K562 (cell line): ENCODE results near the gene MAP3K4. TPM values are rescaled to one million over a fixed set of nuclear protein-coding genes. Genes with fewer than 3 reads are reported as not detected.

Source experiments
- ATF4 ChIP-seq: fragments of 450-650 bp; formaldehyde crosslinking; IDR thresholded peaks from 2 replicates; pipeline ENCODE4 v1.4.0; 2022; ENCODE audit warnings: mild to moderate bottlenecking, moderate library complexity
- BCOR ChIP-seq: fragments of 450-650 bp; IDR thresholded peaks from 2 replicates; pipeline ENCODE4 v1.6.1; 2016
- BRCA1 ChIP-seq, 2 experiments: fragments of 450-650 bp in 1 of 2; sonication (generic) in 1 of 2; formaldehyde crosslinking in 1 of 2; IDR thresholded peaks; 2 replicates each; pipeline versions ENCODE4 v1.5.0 to v1.6.1; 2017 to 2020; ENCODE audit warnings: mild to moderate bottlenecking in 1 of 2, missing genetic modification reagents in 1 of 2
- ESRRA ChIP-seq: fragments of 450-650 bp; IDR thresholded peaks from 2 replicates; pipeline ENCODE4 v1.6.1; 2014; ENCODE audit warnings: low read depth, mild to moderate bottlenecking, moderate library complexity, borderline replicate concordance
- FOXJ2 ChIP-seq: fragments of 200-800 bp; sonication (Bioruptor generic); IDR thresholded peaks from 2 replicates; pipeline ENCODE4 v1.6.1; 2016; ENCODE audit warnings: missing genetic modification characterization, missing compliant biosample characterization
- HOXB6 ChIP-seq: fragments of 250-450 bp; sonication (Bioruptor Pico); IDR thresholded peaks from 2 replicates; pipeline ENCODE4 v1.5.1; 2022; ENCODE audit warnings: mild to moderate bottlenecking, borderline replicate concordance
- KAT2B ChIP-seq: IDR thresholded peaks from one replicate; pipeline ENCODE4 v1.6.1; 2012; ENCODE audit warnings: low read depth, mild to moderate bottlenecking, control low read depth, inconsistent platforms, low read length, moderate library complexity
- MAFF ChIP-seq: IDR thresholded peaks from 2 replicates; pipeline ENCODE4 v1.6.1; 2012; ENCODE audit warnings: low read length, improper control_type of control experiment
- NELFE ChIP-seq: IDR thresholded peaks from 2 replicates; pipeline ENCODE4 v1.6.1; 2011; ENCODE audit warnings: mild to moderate bottlenecking; ENCODE audit not compliant: insufficient read depth, insufficient read length
- NFIX ChIP-seq: fragments of 250-450 bp; sonication (Bioruptor Pico); IDR thresholded peaks from 2 replicates; pipeline ENCODE4 v1.4.0; 2020; ENCODE audit warnings: low read depth, mild to moderate bottlenecking, moderate library complexity
- NR4A1 ChIP-seq, 2 experiments: fragments of 250-450 bp in 1 of 2; fragments of 450-650 bp in 1 of 2; sonication (Bioruptor Pico) in 1 of 2; IDR thresholded peaks; 2 replicates each; pipeline versions ENCODE4 v1.4.0 to v1.6.1; 2016 to 2020; ENCODE audit warnings: mild to moderate bottlenecking in 2 of 2, missing compliant biosample characterization in 1 of 2, missing genetic modification characterization in 1 of 2, moderate library complexity in 1 of 2
- PHF8 ChIP-seq: fragments of 200-600 bp; sonication (generic); IDR thresholded peaks from 2 replicates; pipeline ENCODE4 v1.6.1; 2012; ENCODE audit warnings: mixed run types, mild to moderate bottlenecking, inconsistent platforms, low read length, moderate library complexity, borderline replicate concordance
- STAT5B ChIP-seq: fragments of 250-450 bp; sonication (Bioruptor Pico); IDR thresholded peaks from 2 replicates; pipeline ENCODE4 v1.8.0; 2021; ENCODE audit warnings: mild to moderate bottlenecking, inconsistent platforms
- TAL1 ChIP-seq: fragments of 450-650 bp; IDR thresholded peaks from 2 replicates; pipeline ENCODE4 v1.6.1; 2016; ENCODE audit warnings: mild to moderate bottlenecking
- ZBTB7A ChIP-seq: IDR thresholded peaks from 2 replicates; pipeline ENCODE4 v1.6.1; 2011; ENCODE audit warnings: low read depth, mild to moderate bottlenecking, low read length, moderate library complexity, borderline replicate concordance; ENCODE audit not compliant: control insufficient read depth
- ZNF174 ChIP-seq: fragments of 250-450 bp; sonication (Bioruptor Pico); IDR thresholded peaks from 2 replicates; pipeline ENCODE4 v1.4.0; 2020; ENCODE audit warnings: mild to moderate bottlenecking
- ZNF280B ChIP-seq: fragments of 250-450 bp; sonication (Bioruptor Pico); IDR thresholded peaks from 2 replicates; pipeline ENCODE4 v1.5.1; 2021; ENCODE audit warnings: mild to moderate bottlenecking
- ZNF316 ChIP-seq: fragments of 450-650 bp; IDR thresholded peaks from 2 replicates; pipeline ENCODE4 v1.6.1; 2016
- ZNF354B ChIP-seq: fragments of 250-450 bp; sonication (Bioruptor Pico); IDR thresholded peaks from 2 replicates; pipeline ENCODE4 v1.4.0; 2020
- ZNF75A ChIP-seq: fragments of 450-650 bp; formaldehyde crosslinking; IDR thresholded peaks from 2 replicates; pipeline ENCODE4 v1.4.0; 2020; ENCODE audit warnings: mild to moderate bottlenecking
- ZNF785 ChIP-seq: fragments of 250-450 bp; sonication (Bioruptor Pico); IDR thresholded peaks from 2 replicates; pipeline ENCODE4 v1.4.0; 2020; ENCODE audit warnings: mild to moderate bottlenecking
- polyA plus RNA-seq, 8 experiments: library from polyadenylated mRNA; depleted of rRNA in 4 of 8; stranded (reverse) in 5 of 8; unstranded in 3 of 8; fragments of >200 nt; fragmentation: Nextera tagmentation in 2 of 8; fragmentation: Illumina TruSeq in 1 of 8; extraction: Ambion mirVana in 2 of 8; extraction: Trizol in 1 of 8; gene quantifications; 2 replicates each; pipeline versions ENCODE4 v1.2.1 to v1.2.3, GENCODE V29; 2011 to 2014; ENCODE audit warnings: inconsistent platforms in 1 of 8, missing spikeins in 1 of 8
- total RNA-seq, 7 experiments: library from RNA; depleted of rRNA in 6 of 7; stranded (reverse); fragments of >200 nt in 6 of 7; fragmentation: Illumina TruSeq in 2 of 7; extraction: Trizol in 2 of 7; gene quantifications; 2 replicates each; pipeline versions ENCODE4 v1.2.1 to v1.2.3, GENCODE V29; 2011 to 2021; ENCODE audit warnings: low replicate concordance in 1 of 7
- TF ChIP-seq, protein P1 (sequence below): fragments of 250-450 bp; sonication (Bioruptor Pico); IDR thresholded peaks from 2 replicates; pipeline ENCODE4 v1.4.0; 2020; ENCODE audit warnings: mild to moderate bottlenecking
- TF ChIP-seq, protein P2 (sequence below): fragments of 450-650 bp; formaldehyde crosslinking; IDR thresholded peaks from 2 replicates; pipeline ENCODE4 v1.4.0; 2020; ENCODE audit warnings: mild to moderate bottlenecking, mixed read lengths

MAP3K4 gene
- total and polyA plus RNA-seq, 9 of the 15 experiments (the other 6 are each of a cell fraction or from before 2014, with no cell fraction given): 21.0 to 77.2 (median 48.9) TPM

DNA sequence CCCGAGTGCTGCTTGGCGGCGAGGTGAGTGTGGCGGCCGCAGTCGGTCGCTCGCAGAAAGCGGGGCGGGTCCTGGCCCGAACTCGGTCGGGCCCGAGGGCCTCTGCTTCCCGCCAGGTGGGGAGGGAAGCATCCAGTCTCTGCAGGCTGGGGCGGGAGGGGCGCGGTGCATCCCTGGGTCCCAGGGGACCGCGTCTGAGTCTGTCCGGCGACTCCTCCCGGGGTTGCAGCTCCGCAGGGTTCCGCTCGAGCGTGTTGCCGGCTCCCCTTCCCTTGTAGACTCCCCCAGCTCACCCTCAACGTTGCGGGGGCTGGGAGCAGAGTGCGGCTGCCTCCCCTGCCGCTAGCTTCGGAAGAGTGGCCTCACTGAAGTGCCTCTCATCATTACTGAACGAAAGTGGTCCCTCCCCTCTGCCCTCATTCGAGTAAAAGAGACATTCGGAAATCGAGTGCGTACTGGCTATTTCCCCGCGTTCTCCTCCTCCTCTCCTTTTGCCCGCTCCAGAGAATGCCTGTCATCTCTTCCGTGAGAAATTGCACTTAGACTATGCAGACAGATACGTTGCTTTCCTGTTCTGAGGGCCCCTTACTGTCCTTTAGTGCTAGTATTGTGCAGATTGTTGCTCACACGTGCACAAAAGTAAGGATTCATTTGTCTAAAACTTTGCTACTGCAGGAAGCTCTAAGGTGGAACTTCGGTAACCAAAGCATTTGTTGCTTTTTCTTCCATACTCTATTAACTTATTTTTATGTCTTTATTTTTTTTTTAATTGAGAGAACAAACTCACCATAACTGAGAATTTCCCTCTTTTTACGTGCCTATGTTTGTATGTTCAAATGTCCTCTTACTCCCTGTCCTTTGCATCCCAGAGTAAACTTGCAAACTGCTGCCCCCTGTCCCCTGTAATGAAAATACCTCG is 751 bp downstream of the MAP3K4 start (continued):
- TF ChIP-seq NELFE (no peak), ZBTB7A (peak; percentile 51; the same call in 1 of the 2 replicates), PHF8 (peak; percentile 56; the same call in 1 of the 2 replicates), ZNF280B (CRISPR knock-in tag) (no peak), STAT5B (CRISPR knock-in tag) (no peak), ZNF174 (CRISPR knock-in tag) (0 out of 2 replicates have a peak, but pooled peaks have one; percentile 60), HOXB6 (CRISPR knock-in tag) (no peak), ZNF354B (CRISPR knock-in tag) (no peak), NFIX (CRISPR knock-in tag) (no peak), KAT2B (no peak), BCOR (peak; percentile 62), ZNF75A (CRISPR knock-in tag) (no peak), ZNF785 (CRISPR knock-in tag) (no peak), ATF4 (CRISPR knock-in tag) (no peak), FOXJ2 (tag) (no peak; the same call in 1 of the 2 replicates), TAL1 (no peak), MAFF (no peak), BRCA1 (IDR thresholded peaks at IDR 0.05) (no peak), BRCA1 (CRISPR knock-in tag; IDR thresholded peaks at IDR 0.05) (no peak), NR4A1 (CRISPR knock-in tag; IDR thresholded peaks at IDR 0.05) (no peak), NR4A1 (tag; IDR thresholded peaks at IDR 0.05) (no peak), ESRRA (no peak), ZNF316 (peak; percentile 17; the same call in 1 of the 2 replicates)
- TF ChIP-seq, protein P1, sequence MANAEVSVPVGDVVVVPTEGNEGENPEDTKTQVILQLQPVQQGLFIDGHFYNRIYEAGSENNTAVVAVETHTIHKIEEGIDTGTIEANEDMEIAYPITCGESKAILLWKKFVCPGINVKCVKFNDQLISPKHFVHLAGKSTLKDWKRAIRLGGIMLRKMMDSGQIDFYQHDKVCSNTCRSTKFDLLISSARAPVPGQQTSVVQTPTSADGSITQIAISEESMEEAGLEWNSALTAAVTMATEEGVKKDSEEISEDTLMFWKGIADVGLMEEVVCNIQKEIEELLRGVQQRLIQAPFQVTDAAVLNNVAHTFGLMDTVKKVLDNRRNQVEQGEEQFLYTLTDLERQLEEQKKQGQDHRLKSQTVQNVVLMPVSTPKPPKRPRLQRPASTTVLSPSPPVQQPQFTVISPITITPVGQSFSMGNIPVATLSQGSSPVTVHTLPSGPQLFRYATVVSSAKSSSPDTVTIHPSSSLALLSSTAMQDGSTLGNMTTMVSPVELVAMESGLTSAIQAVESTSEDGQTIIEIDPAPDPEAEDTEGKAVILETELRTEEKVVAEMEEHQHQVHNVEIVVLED (CRISPR knock-in tag): no peak
- TF ChIP-seq, protein P2, sequence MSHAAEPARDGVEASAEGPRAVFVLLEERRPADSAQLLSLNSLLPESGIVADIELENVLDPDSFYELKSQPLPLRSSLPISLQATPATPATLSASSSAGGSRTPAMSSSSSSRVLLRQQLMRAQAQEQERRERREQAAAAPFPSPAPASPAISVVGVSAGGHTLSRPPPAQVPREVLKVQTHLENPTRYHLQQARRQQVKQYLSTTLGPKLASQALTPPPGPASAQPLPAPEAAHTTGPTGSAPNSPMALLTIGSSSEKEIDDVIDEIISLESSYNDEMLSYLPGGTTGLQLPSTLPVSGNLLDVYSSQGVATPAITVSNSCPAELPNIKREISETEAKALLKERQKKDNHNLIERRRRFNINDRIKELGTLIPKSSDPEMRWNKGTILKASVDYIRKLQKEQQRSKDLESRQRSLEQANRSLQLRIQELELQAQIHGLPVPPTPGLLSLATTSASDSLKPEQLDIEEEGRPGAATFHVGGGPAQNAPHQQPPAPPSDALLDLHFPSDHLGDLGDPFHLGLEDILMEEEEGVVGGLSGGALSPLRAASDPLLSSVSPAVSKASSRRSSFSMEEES (CRISPR knock-in tag): no peak
